Right atrium auricular region (tissue), 2 donors: ENCODE data around the gene ZNF487. TPM values are rescaled to one million over a fixed set of nuclear protein-coding genes. Genes with fewer than 3 reads are reported as not detected.

ENCODE experiments used
- DNase-seq: peaks from one replicate; pipeline ENCODE4 v3.0.0-alpha.2; 2019; ENCODE audit warnings: low spot score
- H3K27ac ChIP-seq, 2 donors: fragments of 200-600 bp; sonication (generic); 1 replicate in 1 of 2; 2 replicates in 1 of 2; pipeline ENCODE4 v1.5.1; 2016 to 2019
- H3K27me3 ChIP-seq, 2 donors: fragments of 200-600 bp; sonication (generic); one replicate each; pipeline versions ENCODE4 v1.5.1 to v1.6.0; 2017 to 2019
- H3K36me3 ChIP-seq: fragments of 200-600 bp; sonication (generic); one replicate; pipeline ENCODE4 v1.5.1; 2016
- H3K4me1 ChIP-seq, 2 donors: fragments of 200-600 bp; sonication (generic); one replicate each; pipeline versions ENCODE4 v1.5.1 to v1.6.0; 2017 to 2019
- H3K4me3 ChIP-seq, 2 donors: fragments of 200-600 bp; sonication (generic); 1 replicate in 1 of 2; 2 replicates in 1 of 2; pipeline ENCODE4 v1.5.1; 2017 to 2019; ENCODE audit warnings: mild to moderate bottlenecking in 1 of 2, moderate library complexity in 1 of 2
- H3K9me3 ChIP-seq, 2 donors: fragments of 200-600 bp; sonication (generic); one replicate each; pipeline ENCODE4 v1.5.1; 2019
- CTCF ChIP-seq, 2 donors: fragments of 200-600 bp; sonication (generic); IDR thresholded peaks; one replicate each; pipeline ENCODE4 v1.5.1; 2019; ENCODE audit warnings: antibody characterized with exemption in 2 of 2
- total RNA-seq, 2 donors: library from RNA; depleted of rRNA; stranded (reverse); fragments of >200 nt; gene quantifications; one replicate each; pipeline ENCODE4 v1.1.0, GENCODE V29; 2016

ZNF487 gene
- 1 to 10 TPM; 3.9 to 4.9 TPM for total RNA-seq

GRCh38 chr10:43436291-43437140, at the start of gene ZNF487:
Gene ZNF487, plus strand, starts transcription at chr10:43437111. Its CDS starts 38,703 bp downstream, at chr10:43475814.
- DNase-seq, result peak; percentile 91
- H3K9me3 ChIP-seq, result no peaks in the 10 kb centered on the region
- H3K27me3 ChIP-seq, result no peaks in the 10 kb centered on the region
- H3K4me3 ChIP-seq, result peak within 1 kb of the TSS; percentile 78 to 85
- H3K27ac ChIP-seq, result peak within 1 kb of the TSS; percentile 98 to 99
- H3K36me3 ChIP-seq, result no peaks in the 10 kb centered on the region
- peaks cover 0 to 7% of the 10 kb centered on the region in 2 donors for H3K4me1 ChIP-seq
- TF ChIP-seq CTCF (IDR thresholded peaks at IDR 0.05), result peak in 1 of 2 donors; percentile 38

- no peak overlapping the region for H3K27ac ChIP-seq
- H3K27me3 ChIP-seq, result no peaks in the 10 kb centered on the region
- H3K36me3 ChIP-seq, result peaks cover 75% of the 10 kb centered on the region
- H3K9me3 ChIP-seq, result no peaks in the 10 kb centered on the region
- H3K4me3 ChIP-seq, result no peak overlapping the region
- no peak for DNase-seq
- TF ChIP-seq CTCF (IDR thresholded peaks at IDR 0.05), result no peak
- H3K4me1 ChIP-seq, result peaks cover 0 to 16% of the 10 kb centered on the region in 2 donors
These were observed 49.3 kb upstream of the ZNF487 start for GRCh38 chr10:43387678-43388032.

- H3K4me3 ChIP-seq, result no peak overlapping the region
- no peaks in the 10 kb centered on the region for H3K27me3 ChIP-seq
- no peaks in the 10 kb centered on the region for H3K9me3 ChIP-seq
- peaks cover 94% of the 10 kb centered on the region for H3K36me3 ChIP-seq
- H3K4me1 ChIP-seq, result peaks cover 0 to 16% of the 10 kb centered on the region in 2 donors
- DNase-seq, result no peak
- no peak for TF ChIP-seq CTCF (IDR thresholded peaks at IDR 0.05)
- no peak overlapping the region for H3K27ac ChIP-seq
These were observed 47.0 kb upstream of the ZNF487 start for GRCh38 chr10:43389867-43390266.

- DNase-seq, result no peak
- no peak overlapping the region for H3K27ac ChIP-seq
- peaks cover 0 to 21% of the 10 kb centered on the region in 2 donors for H3K4me1 ChIP-seq
These were observed 46.6 kb upstream of the ZNF487 start for GRCh38 chr10:43390333-43390732.

GRCh38 chr10:43390759-43391158, 46.2 kb upstream of the ZNF487 start:
- Histone ChIP-seq H3K27me3 (no peaks in the 10 kb centered on the region), H3K4me1 (peaks cover 0 to 25% of the 10 kb centered on the region in 2 donors), H3K4me3 (no peak overlapping the region), H3K36me3 (peaks cover 87% of the 10 kb centered on the region), H3K27ac (no peak overlapping the region), H3K9me3 (no peaks in the 10 kb centered on the region)
- DNase-seq, result no peak
- peak; percentile 35 to 64 for TF ChIP-seq CTCF (IDR thresholded peaks at IDR 0.05)

More at GRCh38 chr10:43390333-43390732, 46.6 kb upstream of the ZNF487 start:
- no peaks in the 10 kb centered on the region for H3K27me3 ChIP-seq
- H3K4me3 ChIP-seq, result no peak overlapping the region
- peaks cover 91% of the 10 kb centered on the region for H3K36me3 ChIP-seq
- no peaks in the 10 kb centered on the region for H3K9me3 ChIP-seq
- no peak for TF ChIP-seq CTCF (IDR thresholded peaks at IDR 0.05)
